Retinal pigment epithelial cell (primary cell): ENCODE results near the gene RNF183.
"Not testable (repeated sequence)": the region's sequence is repeated elsewhere in the genome, so short reads cannot be mapped to it uniquely, and the experiment has no call there.

Source experiments
- DNase-seq: peaks from one replicate; pipeline ENCODE4 v3.0.0-alpha.2; 2010; ENCODE audit warnings: low read depth
- H3K4me3 ChIP-seq: 2 replicates; pipeline ENCODE4 v1.5.1; 2011; ENCODE audit warnings: mild to moderate bottlenecking, low read length, control low read depth, moderate library complexity
- CTCF ChIP-seq: conservative IDR thresholded peaks from 2 replicates; pipeline ENCODE4 v1.5.1; 2011; ENCODE audit warnings: low read depth, low read length, control low read depth, inconsistent platforms

The RNF183 gene

DNA sequence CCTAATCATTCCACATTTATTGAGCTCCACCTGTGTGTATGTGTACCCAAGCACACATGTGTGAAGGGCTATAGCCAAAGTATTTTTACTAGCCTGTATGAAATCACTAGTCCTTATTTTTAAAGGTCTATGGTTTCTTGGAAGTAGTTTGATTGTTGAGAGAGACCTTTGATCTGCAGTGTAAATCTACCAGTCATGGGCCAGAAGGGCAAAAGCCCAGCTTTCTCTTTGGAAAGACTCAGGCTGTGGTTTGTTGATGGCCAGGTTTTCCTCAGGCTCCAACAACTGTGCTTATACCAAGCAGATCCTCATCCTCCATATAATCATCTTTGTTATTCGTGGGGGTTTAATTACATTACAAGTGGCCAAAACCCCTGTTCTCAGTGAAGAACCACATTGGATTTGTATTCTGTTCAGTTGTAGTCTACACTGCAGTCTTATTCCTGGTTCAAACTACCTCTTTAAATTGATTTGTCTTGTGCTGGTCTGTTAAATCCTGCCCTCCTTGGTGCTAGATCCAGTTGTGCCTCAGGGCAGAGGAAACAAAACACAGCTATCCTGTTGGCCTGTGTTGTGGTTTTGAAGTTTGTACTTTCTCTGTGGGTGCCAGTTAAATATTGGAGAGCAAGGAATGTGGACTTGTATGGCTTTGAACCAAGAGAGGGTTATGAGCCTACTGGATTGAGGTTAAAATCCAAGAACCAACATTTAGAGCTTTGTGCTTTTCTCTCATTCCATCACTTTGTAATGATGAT, 41.1 kb downstream of the RNF183 start:
- TF ChIP-seq CTCF: no peak
- DNase-seq: no peak
- H3K4me3 ChIP-seq: no peak overlapping the region

DNA sequence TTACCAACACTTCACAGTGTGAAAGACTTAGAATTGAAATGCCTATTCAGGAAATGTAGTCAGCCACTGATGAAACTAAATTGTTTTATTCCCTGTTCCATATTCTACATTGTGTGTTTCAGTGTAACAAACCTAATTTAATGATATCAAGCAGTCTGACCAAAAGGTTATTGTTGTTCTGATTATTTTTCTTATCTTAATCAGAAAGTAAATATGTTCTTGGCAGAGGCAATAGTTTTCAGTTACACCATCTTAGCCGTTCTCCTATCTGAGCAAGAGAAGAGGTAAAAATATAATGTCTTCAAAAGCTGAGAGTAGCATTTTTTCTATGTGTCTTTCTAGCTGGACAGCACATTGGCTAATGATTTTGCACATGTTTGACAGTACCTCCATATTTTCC, 44.9 kb downstream of the RNF183 start:
- TF ChIP-seq CTCF: no peak
- no peak overlapping the region for H3K4me3 ChIP-seq
- no peak for DNase-seq

DNA sequence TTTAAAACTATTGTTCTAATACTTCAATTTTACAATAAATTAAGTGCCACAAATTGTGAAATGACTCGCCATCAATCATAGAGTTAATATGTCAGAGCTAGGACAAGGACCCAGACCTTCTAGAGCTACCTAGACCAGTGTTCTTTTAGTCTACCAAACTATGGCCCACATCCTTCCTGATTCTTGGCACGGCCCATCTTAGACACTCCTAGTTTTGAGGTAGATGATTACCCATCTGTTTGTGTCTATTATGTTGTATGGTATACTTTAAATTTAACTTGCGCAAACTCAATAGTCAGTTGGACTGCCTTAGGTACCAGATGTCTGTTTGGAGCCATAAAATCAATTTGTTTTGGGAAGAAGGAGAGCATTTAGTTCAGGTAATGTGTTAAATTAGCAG, 45.3 kb downstream of the RNF183 start:
- TF ChIP-seq CTCF: no peak

GRCh38 chr9:113255438-113255837, 47.7 kb downstream of the RNF183 start:
- DNase-seq: no peak
- H3K4me3 ChIP-seq: no peak overlapping the region
- no peak for TF ChIP-seq CTCF

More for the DNA sequence above, 45.3 kb downstream of the RNF183 start:
- DNase-seq: no peak
- H3K4me3 ChIP-seq: no peak overlapping the region

- no peak overlapping the region for H3K4me3 ChIP-seq
- no peak for DNase-seq
- TF ChIP-seq CTCF: no peak
These were observed 48.2 kb downstream of the RNF183 start for GRCh38 chr9:113254991-113255390.

GRCh38 chr9:113250807-113251206, 52.4 kb downstream of the RNF183 start:
- TF ChIP-seq CTCF: no peak
- no peak for DNase-seq
- H3K4me3 ChIP-seq: no peak overlapping the region

DNA sequence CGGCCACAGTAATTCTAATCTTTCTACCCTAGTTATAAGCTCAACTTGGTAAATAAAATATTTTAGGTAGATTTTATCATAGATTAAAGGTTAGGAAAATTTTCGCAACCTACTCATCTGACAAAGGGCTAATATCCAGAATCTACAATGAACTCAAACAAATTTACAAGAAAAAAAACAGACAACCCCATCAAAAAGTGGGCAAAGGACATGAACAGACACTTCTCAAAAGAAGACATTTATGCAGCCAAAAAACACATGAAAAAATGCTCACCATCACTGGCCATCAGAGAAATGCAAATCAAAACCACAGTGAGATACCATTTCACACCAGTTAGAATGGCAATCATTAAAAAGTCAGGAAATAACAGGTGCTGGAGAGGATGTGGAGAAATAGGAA, 53.5 kb downstream of the RNF183 start:
- not testable (repeated sequence) for H3K4me3 ChIP-seq, DNase-seq

GRCh38 chr9:113247640-113248039, 55.5 kb downstream of the RNF183 start:
- no peak for DNase-seq
- H3K4me3 ChIP-seq: no peak overlapping the region
- no peak for TF ChIP-seq CTCF
